SK-N-SH (cell line): ENCODE measurements around the gene DDX39B. TPM values are rescaled to one million over a fixed set of nuclear protein-coding genes. Genes with fewer than 3 reads are reported as not detected.
A peak's percentile ranks its signal among the peaks of the same experiment; 100 is the strongest.

Experiments
- CTCF ChIA-PET: fragments of 300-600, 350-600 bp; formaldehyde crosslinking; extraction: SDS; loops from one replicate; lab custom pipeline; 2021; lab: Yijun Ruan, JAX
- POLR2A ChIA-PET: fragments of 350-600 bp; sonication (Branson Sonifier 250); formaldehyde crosslinking; extraction: SDS; loops from one replicate; lab custom pipeline; 2020; ENCODE audit warnings: antibody characterized with exemption, inconsistent platforms; lab: Yijun Ruan, JAX
- DNase-seq: peaks from one replicate; pipeline ENCODE4 v3.0.0; 2012
- H2AFZ ChIP-seq: fragments of 200-600 bp; sonication (generic); 2 replicates; pipeline ENCODE4 v1.8.1; 2016; ENCODE audit warnings: antibody characterized with exemption, mild to moderate bottlenecking, low read depth
- H3F3A ChIP-seq: fragments of 200-600 bp; sonication (generic); replicated peaks from 2 replicates; pipeline ENCODE3; 2016; ENCODE audit warnings: antibody characterized with exemption, mild to moderate bottlenecking; ENCODE audit not compliant: insufficient read depth
- H3K27ac ChIP-seq, 2 experiments: fragments of 200-500 bp in 1 of 2; fragments of 200-600 bp in 1 of 2; sonication (Bioruptor generic) in 1 of 2; sonication (generic), shearing (Covaris generic) in 1 of 2; 2 replicates each; pipeline versions ENCODE4 v1.5.1 to v1.6.1; 2014 to 2016; ENCODE audit warnings: low read depth in 2 of 2, inconsistent platforms in 1 of 2, low read length in 1 of 2, mild to moderate bottlenecking in 1 of 2, mixed read lengths in 1 of 2
- H3K27me3 ChIP-seq: fragments of 200-600 bp; sonication (generic), shearing (Covaris generic); 2 replicates; pipeline ENCODE4 v1.6.1; 2016; ENCODE audit warnings: mixed run types; ENCODE audit not compliant: insufficient read depth
- H3K36me3 ChIP-seq, 2 experiments: fragments of 200-500 bp in 1 of 2; fragments of 200-600 bp in 1 of 2; sonication (Bioruptor generic) in 1 of 2; sonication (generic) in 1 of 2; replicated peaks in 1 of 2; 2 replicates each; pipeline versions ENCODE3 to v1.5.1; 2014 to 2016; ENCODE audit warnings: low read length in 1 of 2, mild to moderate bottlenecking in 1 of 2; ENCODE audit not compliant: insufficient read depth in 2 of 2, control insufficient read depth in 1 of 2
- H3K4me1 ChIP-seq, 2 experiments: fragments of 200-500 bp in 1 of 2; fragments of 200-600 bp in 1 of 2; sonication (Bioruptor generic) in 1 of 2; sonication (generic), shearing (Covaris generic) in 1 of 2; 2 replicates each; pipeline versions ENCODE4 v1.5.1 to v1.6.1; 2014 to 2016; ENCODE audit warnings: low read depth in 1 of 2, low read length in 1 of 2, mixed run types in 1 of 2; ENCODE audit not compliant: insufficient read depth in 2 of 2, control insufficient read depth in 1 of 2
- H3K4me2 ChIP-seq: fragments of 200-600 bp; sonication (generic), shearing (Covaris generic); 2 replicates; pipeline ENCODE4 v1.6.1; 2017; ENCODE audit warnings: mixed run types
- H3K4me3 ChIP-seq, 2 experiments: fragments of 200-500 bp in 1 of 2; fragments of 200-600 bp in 1 of 2; sonication (Bioruptor generic) in 1 of 2; sonication (generic), shearing (Covaris generic) in 1 of 2; 2 replicates each; pipeline versions ENCODE4 v1.5.1 to v1.8.1; 2014 to 2016; ENCODE audit warnings: low read depth in 2 of 2, inconsistent platforms in 1 of 2, low read length in 1 of 2, mild to moderate bottlenecking in 1 of 2, mixed read lengths in 1 of 2, moderate library complexity in 1 of 2
- H3K79me2 ChIP-seq: fragments of 200-600 bp; sonication (generic); 2 replicates; pipeline ENCODE4 v1.8.1; 2017; ENCODE audit warnings: mild to moderate bottlenecking; ENCODE audit not compliant: insufficient read depth
- H3K9ac ChIP-seq: fragments of 200-600 bp; sonication (generic); 2 replicates; pipeline ENCODE4 v1.6.1; 2017; ENCODE audit warnings: mixed run types
- H3K9me2 ChIP-seq: fragments of 200-600 bp; sonication (generic); 2 replicates; pipeline ENCODE4 v1.6.1; 2017; ENCODE audit warnings: mixed run types
- H3K9me3 ChIP-seq: fragments of 200-600 bp; sonication (generic); 2 replicates; pipeline ENCODE4 v1.6.1; 2017; ENCODE audit warnings: mixed run types, mild to moderate bottlenecking, moderate library complexity
- H4K20me1 ChIP-seq: fragments of 200-600 bp; sonication (generic); 2 replicates; pipeline ENCODE4 v1.6.1; 2017; ENCODE audit warnings: mild to moderate bottlenecking, mixed run types; ENCODE audit not compliant: insufficient read depth
- FOXM1 ChIP-seq: IDR thresholded peaks from 2 replicates; pipeline ENCODE4 v1.4.0; 2012; ENCODE audit warnings: low read depth, mild to moderate bottlenecking
- GATA2 ChIP-seq: sonication (generic); formaldehyde crosslinking; IDR thresholded peaks from 2 replicates; pipeline ENCODE4 v1.5.0; 2020; ENCODE audit warnings: mild to moderate bottlenecking, missing genetic modification reagents
- JUND ChIP-seq: IDR thresholded peaks from 2 replicates; pipeline ENCODE4 v1.4.0; 2012
- NRF1 ChIP-seq: IDR thresholded peaks from 2 replicates; pipeline ENCODE4 v1.6.1; 2012; ENCODE audit warnings: low read depth, mild to moderate bottlenecking, low read length
- POLR2AphosphoS5 ChIP-seq: IDR thresholded peaks from 2 replicates; pipeline ENCODE4 v1.6.1; 2012; ENCODE audit warnings: low read depth, low read length
- RXRA ChIP-seq: IDR thresholded peaks from 2 replicates; pipeline ENCODE4 v1.4.0; 2012; ENCODE audit warnings: low read depth, mild to moderate bottlenecking, borderline replicate concordance
- TAF1 ChIP-seq: IDR thresholded peaks from 2 replicates; pipeline ENCODE4 v1.6.1; 2012; ENCODE audit warnings: low read depth, mild to moderate bottlenecking, low read length, moderate library complexity, borderline replicate concordance
- TEAD4 ChIP-seq: IDR thresholded peaks from 2 replicates; pipeline ENCODE4 v1.4.0; 2012; ENCODE audit warnings: mild to moderate bottlenecking, borderline replicate concordance; ENCODE audit not compliant: insufficient read depth
- WGBS: methylation state at CpG from one replicate; pipeline ENCODE4 v1.1.6; 2017; ENCODE audit warnings: low lambda C conversion rate; 5-methylcytosine and 5-hydroxymethylcytosine counted together
- polyA plus RNA-seq, 3 experiments: library from polyadenylated mRNA; depleted of rRNA; stranded (reverse); fragments of >200 nt; gene quantifications; 2 replicates each; pipeline ENCODE4 v1.2.3, GENCODE V29; 2012
- TF ChIP-seq, protein P1 (sequence below): fragments of 200-600 bp; sonication (generic); IDR thresholded peaks from 2 replicates; pipeline ENCODE4 v1.6.1; 2017; ENCODE audit warnings: antibody characterized with exemption, mild to moderate bottlenecking, moderate library complexity
- TF ChIP-seq, protein P2 (sequence below): fragments of 150-350 bp; IDR thresholded peaks from 2 replicates; pipeline ENCODE4 v1.6.1; 2017; ENCODE audit warnings: antibody characterized with exemption, low read length, low read depth, borderline replicate concordance

The DDX39B gene
- polyA plus RNA-seq, 1 of the 3 experiments (the other 2 are of a cell fraction) = 502 TPM

DNA sequence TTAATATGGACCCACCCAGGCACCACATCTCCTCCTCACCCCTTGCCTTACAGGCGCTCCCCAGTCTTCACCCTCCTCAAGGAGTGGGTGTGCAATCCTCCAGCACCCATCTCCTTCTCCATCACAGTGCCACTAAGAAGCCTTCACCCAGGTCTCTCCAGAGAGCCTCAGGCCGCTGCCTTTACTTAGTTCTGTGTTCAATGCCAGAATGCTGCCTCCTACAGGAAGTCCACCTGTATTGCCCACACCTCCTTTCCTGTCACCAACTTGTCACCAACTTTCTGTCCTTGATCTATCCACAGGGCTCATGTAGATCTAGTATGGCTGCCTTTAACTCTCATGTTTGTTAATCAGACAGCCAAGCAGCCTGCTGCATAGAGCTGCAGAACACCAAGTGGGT is 43.7 kb upstream of the DDX39B start:
- H3K27me3 ChIP-seq = no peaks in the 10 kb centered on the region
- H4K20me1 ChIP-seq = no peaks in the 10 kb centered on the region
- no peak overlapping the region for H3K4me3 ChIP-seq
- H3K9ac ChIP-seq = no peak overlapping the region
- H3K27ac ChIP-seq = no peak overlapping the region
- H3K4me2 ChIP-seq = no peak overlapping the region
- 56% methylated on average over 2 of the region's 2 CpGs for WGBS
- no peaks in the 10 kb centered on the region for H3K9me2 ChIP-seq
- ChIA-PET CTCF (interaction anchor here (0.6 to 17.6 kb wide), 5 partner anchors 10 to 631 kb away, joined by 3 to 312 read pairs (median 4); partner anchors contain the start of genes ATP6V1G2, NFKBIL1 and TNF), POLR2A (no interaction called here)
- no peaks in the 10 kb centered on the region for H3K9me3 ChIP-seq
- H3K79me2 ChIP-seq = no peaks in the 10 kb centered on the region
- no peak for DNase-seq
- peaks cover 0 to 8% of the 10 kb centered on the region in 2 experiments; a peak in 1 of 4 replicates for H3K4me1 ChIP-seq
- no peak overlapping the region for H2AFZ ChIP-seq
- H3F3A ChIP-seq = no peaks in the 10 kb centered on the region
- TF ChIP-seq, protein P1, sequence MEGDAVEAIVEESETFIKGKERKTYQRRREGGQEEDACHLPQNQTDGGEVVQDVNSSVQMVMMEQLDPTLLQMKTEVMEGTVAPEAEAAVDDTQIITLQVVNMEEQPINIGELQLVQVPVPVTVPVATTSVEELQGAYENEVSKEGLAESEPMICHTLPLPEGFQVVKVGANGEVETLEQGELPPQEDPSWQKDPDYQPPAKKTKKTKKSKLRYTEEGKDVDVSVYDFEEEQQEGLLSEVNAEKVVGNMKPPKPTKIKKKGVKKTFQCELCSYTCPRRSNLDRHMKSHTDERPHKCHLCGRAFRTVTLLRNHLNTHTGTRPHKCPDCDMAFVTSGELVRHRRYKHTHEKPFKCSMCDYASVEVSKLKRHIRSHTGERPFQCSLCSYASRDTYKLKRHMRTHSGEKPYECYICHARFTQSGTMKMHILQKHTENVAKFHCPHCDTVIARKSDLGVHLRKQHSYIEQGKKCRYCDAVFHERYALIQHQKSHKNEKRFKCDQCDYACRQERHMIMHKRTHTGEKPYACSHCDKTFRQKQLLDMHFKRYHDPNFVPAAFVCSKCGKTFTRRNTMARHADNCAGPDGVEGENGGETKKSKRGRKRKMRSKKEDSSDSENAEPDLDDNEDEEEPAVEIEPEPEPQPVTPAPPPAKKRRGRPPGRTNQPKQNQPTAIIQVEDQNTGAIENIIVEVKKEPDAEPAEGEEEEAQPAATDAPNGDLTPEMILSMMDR = peak; percentile 47
- TF ChIP-seq, protein P2, sequence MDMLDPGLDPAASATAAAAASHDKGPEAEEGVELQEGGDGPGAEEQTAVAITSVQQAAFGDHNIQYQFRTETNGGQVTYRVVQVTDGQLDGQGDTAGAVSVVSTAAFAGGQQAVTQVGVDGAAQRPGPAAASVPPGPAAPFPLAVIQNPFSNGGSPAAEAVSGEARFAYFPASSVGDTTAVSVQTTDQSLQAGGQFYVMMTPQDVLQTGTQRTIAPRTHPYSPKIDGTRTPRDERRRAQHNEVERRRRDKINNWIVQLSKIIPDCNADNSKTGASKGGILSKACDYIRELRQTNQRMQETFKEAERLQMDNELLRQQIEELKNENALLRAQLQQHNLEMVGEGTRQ = no peak
- no peaks in the 10 kb centered on the region for H3K36me3 ChIP-seq

DNA sequence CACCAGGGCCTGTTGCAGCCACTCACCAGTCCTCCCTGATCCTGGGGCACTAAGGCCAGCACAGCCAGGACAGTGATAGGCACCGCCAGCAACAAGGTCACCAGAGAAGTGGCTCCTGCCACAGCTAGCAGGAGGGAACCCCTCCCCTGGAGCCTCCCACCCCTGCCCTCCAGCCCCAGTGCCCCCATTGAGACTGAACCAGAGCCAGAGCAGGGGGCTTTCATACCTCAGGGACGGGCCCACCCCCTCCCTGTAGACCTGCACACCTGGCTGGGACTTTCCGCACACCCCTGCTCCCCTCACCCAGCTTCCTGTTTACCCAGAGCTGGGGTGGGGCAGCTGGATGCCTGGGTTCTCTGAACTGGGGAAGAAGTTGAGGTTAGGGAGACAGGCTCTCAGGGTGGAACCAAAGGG is 40.4 kb upstream of the DDX39B start, which contains the start of gene LTB:
Gene LTB (minus strand): TSS at position 195 of the 414 bp plus-strand sequence. CDS start 7 bp downstream, at position 188.
- H4K20me1 ChIP-seq = no peaks in the 10 kb centered on the region
- H3K27me3 ChIP-seq = no peaks in the 10 kb centered on the region
- peak within 1 kb of the TSS; percentile 63 to 96 for H3K4me3 ChIP-seq
- ChIA-PET POLR2A (interaction anchor here (0.8 kb wide), 1 partner anchor 36 kb away, joined by 3 read pairs; the partner anchor contains the start of gene ATP6V1G2), CTCF (interaction anchor here (0.8 to 17.6 kb wide), 7 partner anchors 7 to 37 kb away, joined by 3 to 312 read pairs (median 19); partner anchors contain the start of genes ATP6V1G2, NCR3 and NFKBIL1)
- peaks cover 0 to 11% of the 10 kb centered on the region in 2 experiments; a peak in 1 of 4 replicates for H3K4me1 ChIP-seq
- no peaks in the 10 kb centered on the region for H3K79me2 ChIP-seq
- TF ChIP-seq JUND = no peak
- no peak for TF ChIP-seq RXRA
- no peak for TF ChIP-seq NRF1
- no peak for TF ChIP-seq GATA2 (CRISPR knock-in tag)
- TF ChIP-seq TAF1 = no peak
- no peak for TF ChIP-seq TEAD4
- TF ChIP-seq POLR2AphosphoS5 = no peak
- no peak for TF ChIP-seq FOXM1
- TF ChIP-seq, protein P1 = no peak
- H3K9me3 ChIP-seq = no peaks in the 10 kb centered on the region
- H3K9ac ChIP-seq = peak within 1 kb of the TSS; percentile 88
- WGBS = 86% methylated on average over 1 of the region's 3 CpGs
- no peak for DNase-seq
- H2AFZ ChIP-seq = peak within 1 kb of the TSS; percentile 99
- H3K36me3 ChIP-seq = no peaks in the 10 kb centered on the region
- no peaks in the 10 kb centered on the region for H3K9me2 ChIP-seq
- no peak within 1 kb of the TSS for H3K27ac ChIP-seq
- H3F3A ChIP-seq = no peaks in the 10 kb centered on the region
- peak within 1 kb of the TSS; percentile 99 for H3K4me2 ChIP-seq
